Left kidney (tissue), 1 donor: ENCODE data around the gene ACAP2. TPM values are rescaled to one million over a fixed set of nuclear protein-coding genes. Genes with fewer than 3 reads are reported as not detected.

Experiments
- polyA plus RNA-seq: library from polyadenylated mRNA; unstranded; fragments of 120-200 nt; gene quantifications from one replicate; pipeline ENCODE4 v1.2.1, GENCODE V29; 2013; ENCODE audit not compliant: insufficient read length

ACAP2 gene
- polyA plus RNA-seq, 1 donor: 43.9 TPM

Other genes starting within 250 kb of the ACAP2 start
- 26.2 TPM for gene XXYLT1, start 171.9 kb downstream of the ACAP2 start, polyA plus RNA-seq
- 59.0 TPM for gene PPP1R2, start 100.3 kb upstream of the ACAP2 start, polyA plus RNA-seq
- 13.3 TPM for gene APOD, start 140.9 kb upstream of the ACAP2 start, polyA plus RNA-seq